WERI-Rb-1 (cell line): ENCODE measurements around the gene TRIM62.

Source experiments
- DNase-seq: peaks from one replicate; pipeline ENCODE4 v3.0.0-alpha.2; 2020
- H3K27ac ChIP-seq: fragments of 250-450 bp; sonication (Bioruptor Pico); 2 replicates; pipeline ENCODE4 v1.5.1; 2020; ENCODE audit warnings: mild to moderate bottlenecking, moderate library complexity
- H3K27me3 ChIP-seq: fragments of 250-450 bp; sonication (Bioruptor Pico); 2 replicates; pipeline ENCODE4 v1.5.1; 2021; ENCODE audit warnings: mild to moderate bottlenecking, low read depth, moderate library complexity; ENCODE audit not compliant: insufficient read depth, severe bottlenecking
- H3K36me3 ChIP-seq: fragments of 250-450 bp; sonication (Bioruptor Pico); 2 replicates; pipeline ENCODE4 v1.5.1; 2020; ENCODE audit warnings: mild to moderate bottlenecking, moderate library complexity
- H3K4me3 ChIP-seq: 2 replicates; pipeline ENCODE4 v1.5.1; 2011; ENCODE audit warnings: low read depth, mild to moderate bottlenecking, control low read depth, low read length
- H3K9me3 ChIP-seq: fragments of 250-450 bp; sonication (Bioruptor Pico); 2 replicates; pipeline ENCODE4 v1.5.1; 2021; ENCODE audit warnings: mild to moderate bottlenecking, moderate library complexity; ENCODE audit not compliant: severe bottlenecking
- CTCF ChIP-seq: IDR thresholded peaks from 2 replicates; pipeline ENCODE4 v1.5.1; 2011; ENCODE audit warnings: low read depth, mild to moderate bottlenecking, control low read depth, inconsistent platforms, low read length

The TRIM62 gene

GRCh38 chr1:33221385-33221758, 39.5 kb upstream of the TRIM62 start:
- Histone ChIP-seq H3K36me3 (no peaks in the 10 kb centered on the region), H3K27me3 (no peaks in the 10 kb centered on the region), H3K27ac (peak overlapping the region; percentile 92), H3K4me3 (no peak overlapping the region), H3K9me3 (peaks cover 21% of the 10 kb centered on the region)
- no peak for TF ChIP-seq CTCF
- DNase-seq, result no peak

- no peak for TF ChIP-seq CTCF
- no peaks in the 10 kb centered on the region for H3K36me3 ChIP-seq
- H3K27ac ChIP-seq, result peak overlapping the region; percentile 92
- peaks cover 21% of the 10 kb centered on the region for H3K9me3 ChIP-seq
- no peak overlapping the region for H3K4me3 ChIP-seq
- H3K27me3 ChIP-seq, result no peaks in the 10 kb centered on the region
- peak; percentile 92 for DNase-seq
These were observed 39.0 kb upstream of the TRIM62 start for GRCh38 chr1:33220676-33221384.

- Histone ChIP-seq H3K4me3 (no peak overlapping the region), H3K27ac (peak overlapping the region; percentile 92), H3K36me3 (no peaks in the 10 kb centered on the region), H3K27me3 (no peaks in the 10 kb centered on the region), H3K9me3 (peaks cover 21% of the 10 kb centered on the region)
- DNase-seq, result peak; percentile 94
- TF ChIP-seq CTCF, result peak; percentile 39; the same call in 1 of the 2 replicates
These were observed 38.2 kb upstream of the TRIM62 start for GRCh38 chr1:33219886-33220661.

- peaks cover 3% of the 10 kb centered on the region for H3K9me3 ChIP-seq
- DNase-seq, result no peak
- no peak overlapping the region for H3K27ac ChIP-seq
- no peaks in the 10 kb centered on the region for H3K27me3 ChIP-seq
- H3K36me3 ChIP-seq, result no peaks in the 10 kb centered on the region
- no peak for TF ChIP-seq CTCF
- no peak overlapping the region for H3K4me3 ChIP-seq
These were observed 30.1 kb upstream of the TRIM62 start for GRCh38 chr1:33211972-33212371.

- H3K27me3 ChIP-seq, result no peaks in the 10 kb centered on the region
- no peak for DNase-seq
- no peaks in the 10 kb centered on the region for H3K9me3 ChIP-seq
- no peaks in the 10 kb centered on the region for H3K36me3 ChIP-seq
- no peak for TF ChIP-seq CTCF
- H3K27ac ChIP-seq, result no peak overlapping the region
- H3K4me3 ChIP-seq, result no peak overlapping the region
These were observed 24.5 kb upstream of the TRIM62 start for GRCh38 chr1:33206340-33206739.
